Common myeloid progenitor, CD34-positive (primary cell): ENCODE data around the gene MICAL3.

Experiments
- CTCF ChIA-PET: fragments of 350-600 bp; sonication (Branson Sonifier 250); formaldehyde crosslinking; loops from one replicate; lab custom pipeline; 2021; ENCODE audit warnings: antibody characterized with exemption; lab: Charles Lee
- POLR2A ChIA-PET: fragments of 350-600 bp; sonication (Branson Sonifier 250); formaldehyde crosslinking; loops from one replicate; lab custom pipeline; 2021; ENCODE audit warnings: antibody characterized with exemption; lab: Charles Lee
- DNase-seq, 3 donors: peaks; one replicate each; pipeline versions ENCODE4 v3.0.0 to v3.0.0-alpha.2; 2013
- H3K27ac ChIP-seq, 2 experiments: 1 replicate in 1 of 2; 2 replicates in 1 of 2; pipeline ENCODE4 v1.7.0; 2013; ENCODE audit warnings: inconsistent platforms in 2 of 2, low read length in 2 of 2, mild to moderate bottlenecking in 2 of 2, low read depth in 1 of 2, moderate library complexity in 1 of 2; ENCODE audit not compliant: severe bottlenecking in 2 of 2, insufficient read depth in 1 of 2, poor library complexity in 1 of 2
- H3K27me3 ChIP-seq, 5 experiments: replicated peaks in 2 of 5; 1 replicate in 3 of 5; 2 replicates in 2 of 5; pipeline versions ENCODE4 v1.6.1 to v1.7.0; 2013; ENCODE audit warnings: low read length in 4 of 5, mild to moderate bottlenecking in 2 of 5, moderate library complexity in 2 of 5, inconsistent platforms in 1 of 5; ENCODE audit not compliant: insufficient read depth in 5 of 5, control insufficient read depth in 4 of 5
- H3K36me3 ChIP-seq, 4 experiments: 1 replicate in 2 of 4; 2 replicates in 2 of 4; pipeline versions ENCODE4 v1.6.1 to v1.7.0; 2013; ENCODE audit warnings: low read length in 3 of 4, control low read depth in 1 of 4, mild to moderate bottlenecking in 1 of 4; ENCODE audit not compliant: control insufficient read depth in 4 of 4, insufficient read depth in 4 of 4
- H3K4me1 ChIP-seq, 4 experiments: 1 replicate in 3 of 4; 2 replicates in 1 of 4; pipeline versions ENCODE4 v1.6.1 to v1.7.1; 2013; ENCODE audit warnings: low read length in 3 of 4, mild to moderate bottlenecking in 3 of 4, control low read depth in 1 of 4, inconsistent platforms in 1 of 4, moderate library complexity in 1 of 4; ENCODE audit not compliant: control insufficient read depth in 4 of 4, insufficient read depth in 4 of 4; ENCODE audit errors: control extremely low read depth in 1 of 4
- H3K4me3 ChIP-seq, 7 experiments: 1 replicate in 4 of 7; 2 replicates in 3 of 7; pipeline versions ENCODE4 v1.5.1 to v1.7.0; 2013; ENCODE audit warnings: mild to moderate bottlenecking in 7 of 7, low read length in 6 of 7, moderate library complexity in 6 of 7, inconsistent platforms in 2 of 7, low read depth in 2 of 7, control low read depth in 1 of 7; ENCODE audit not compliant: insufficient read depth in 4 of 7, control insufficient read depth in 1 of 7; ENCODE audit errors: extremely low read depth in 1 of 7
- H3K9me3 ChIP-seq, 5 experiments: 1 replicate in 4 of 5; 2 replicates in 1 of 5; pipeline versions ENCODE4 v1.6.1 to v1.7.1; 2013; ENCODE audit warnings: low read length in 4 of 5, mild to moderate bottlenecking in 2 of 5, inconsistent platforms in 1 of 5, low read depth in 1 of 5, moderate library complexity in 1 of 5; ENCODE audit not compliant: control insufficient read depth in 4 of 5, insufficient read depth in 2 of 5; ENCODE audit errors: control extremely low read depth in 1 of 5
- WGBS: methylation state at CpG from one replicate; pipeline ENCODE4 v1.1.5; 2013; ENCODE audit not compliant: insufficient coverage; 5-methylcytosine and 5-hydroxymethylcytosine counted together

MICAL3 gene

GRCh38 chr22:17950651-17951214 lies 73.6 kb downstream of the MICAL3 start:
- WGBS, result 95% methylated on average over 6 of the region's 10 CpGs
- CTCF ChIA-PET, result no interaction called here
- Histone ChIP-seq H3K27me3 (no peaks in the 10 kb centered on the region), H3K4me3 (no peak overlapping the region), H3K9me3 (no peaks in the 10 kb centered on the region), H3K36me3 (no peaks in the 10 kb centered on the region), H3K27ac (no peak overlapping the region), H3K4me1 (peaks cover 0 to 5% (median 2%) of the 10 kb centered on the region in 4 experiments)
- POLR2A ChIA-PET, result no interaction called here
- no peak for DNase-seq

- Histone ChIP-seq H3K36me3 (no peaks in the 10 kb centered on the region), H3K4me3 (no peak overlapping the region), H3K27me3 (no peaks in the 10 kb centered on the region), H3K27ac (no peak overlapping the region), H3K4me1 (peaks cover 0 to 5% (median 2%) of the 10 kb centered on the region in 4 experiments), H3K9me3 (no peaks in the 10 kb centered on the region)
- WGBS, result 97% methylated on average over 12 of the region's 14 CpGs
- ChIA-PET CTCF (no interaction called here), POLR2A (no interaction called here)
- no peak for DNase-seq
Observed at GRCh38 chr22:17949642-17950473, 74.5 kb downstream of the MICAL3 start.

- Histone ChIP-seq H3K36me3 (no peaks in the 10 kb centered on the region), H3K4me3 (no peak overlapping the region), H3K27ac (no peak overlapping the region), H3K27me3 (no peaks in the 10 kb centered on the region), H3K9me3 (no peaks in the 10 kb centered on the region), H3K4me1 (peaks cover 0 to 5% (median 2%) of the 10 kb centered on the region in 4 experiments)
- no peak for DNase-seq
- POLR2A ChIA-PET, result no interaction called here
- CTCF ChIA-PET, result no interaction called here
- 98% methylated on average over 4 of the region's 9 CpGs for WGBS
Observed at GRCh38 chr22:17948101-17948500, 76.3 kb downstream of the MICAL3 start.

DNA sequence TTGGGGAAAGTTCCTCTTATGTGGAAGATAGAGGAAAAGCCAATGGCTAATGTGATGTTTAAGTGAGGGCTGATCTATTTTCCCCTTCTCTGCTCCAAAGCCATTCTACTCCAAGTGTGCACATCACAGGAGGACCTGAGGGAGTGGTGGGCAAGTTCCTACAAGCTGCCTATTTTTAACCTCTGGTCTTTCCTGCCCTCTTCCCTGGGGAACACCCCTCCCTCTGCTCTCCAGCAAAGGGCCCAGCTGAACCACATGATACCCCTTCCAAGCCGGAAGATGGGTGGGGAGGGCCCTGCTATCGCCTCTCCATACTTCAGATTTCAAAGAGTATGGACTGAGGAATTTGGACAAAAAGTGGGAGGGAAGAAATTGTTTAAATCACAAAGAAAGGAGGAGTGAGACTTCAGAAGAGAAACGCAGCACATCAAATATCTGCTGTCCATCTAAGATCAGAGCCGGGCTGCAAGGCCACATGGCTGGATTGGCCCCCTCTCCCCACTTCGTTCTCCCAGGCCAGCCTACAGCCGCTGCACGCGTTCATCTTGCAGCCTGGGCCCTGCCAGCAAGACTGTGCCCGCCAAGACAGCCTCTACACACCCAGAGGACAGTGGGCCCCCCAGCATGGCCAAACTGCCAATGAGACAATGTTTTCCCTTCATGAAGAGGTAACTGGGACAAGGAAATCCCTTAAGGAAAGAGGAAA lies 77.5 kb downstream of the MICAL3 start:
- peaks cover 0 to 5% (median 2%) of the 10 kb centered on the region in 4 experiments for H3K4me1 ChIP-seq
- ChIA-PET POLR2A (no interaction called here), CTCF (no interaction called here)
- H3K9me3 ChIP-seq, result no peaks in the 10 kb centered on the region
- no peak overlapping the region for H3K27ac ChIP-seq
- no peak for DNase-seq
- no peaks in the 10 kb centered on the region for H3K27me3 ChIP-seq
- 82% methylated on average over 7 of the region's 9 CpGs for WGBS
- no peaks in the 10 kb centered on the region for H3K36me3 ChIP-seq
- H3K4me3 ChIP-seq, result no peak overlapping the region

DNA sequence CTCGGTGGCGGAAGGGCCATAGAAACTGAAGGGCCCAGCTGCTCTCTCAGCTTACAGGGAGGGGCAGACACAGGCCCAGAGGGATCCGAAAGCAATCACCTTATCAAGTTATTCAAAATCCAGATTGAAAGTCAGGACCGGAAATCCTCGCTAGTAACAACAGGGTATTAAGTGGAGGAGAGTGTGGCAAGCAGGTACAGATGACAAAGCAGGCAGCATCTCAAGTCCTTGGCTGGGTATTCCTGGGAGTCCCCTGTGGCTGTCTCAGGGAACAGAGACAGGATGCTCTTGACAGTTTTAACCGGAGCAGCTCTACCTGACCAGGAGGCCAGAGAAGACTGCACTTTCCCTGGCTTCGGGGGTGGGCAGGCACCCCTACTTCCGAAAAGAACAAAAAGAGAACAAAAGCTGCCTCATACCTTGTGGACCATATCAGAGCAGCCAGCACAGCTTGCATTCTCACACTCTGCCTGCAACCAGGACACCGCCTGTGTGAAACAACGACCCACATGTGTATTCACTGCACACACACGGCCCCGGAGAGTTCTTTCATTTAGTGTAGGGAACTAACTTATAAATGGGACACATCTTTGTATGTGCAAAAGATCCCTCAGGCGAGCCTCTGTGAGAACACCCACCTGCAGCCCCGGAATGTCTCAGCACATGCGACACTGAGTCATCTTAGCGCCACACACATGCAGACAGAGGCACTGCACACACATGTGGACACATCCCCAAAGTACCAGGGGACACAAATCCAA lies 78.3 kb downstream of the MICAL3 start:
- WGBS, result 95% methylated on average over 11 of the region's 16 CpGs
- POLR2A ChIA-PET, result no interaction called here

GRCh38 chr22:17945156-17945887 lies 79.0 kb downstream of the MICAL3 start:
- Histone ChIP-seq H3K4me3 (no peak overlapping the region), H3K4me1 (peaks cover 0 to 4% (median 0%) of the 10 kb centered on the region in 4 experiments), H3K9me3 (no peaks in the 10 kb centered on the region), H3K36me3 (no peaks in the 10 kb centered on the region), H3K27ac (no peak overlapping the region), H3K27me3 (no peaks in the 10 kb centered on the region)
- WGBS, result 92% methylated on average over 12 of the region's 15 CpGs
- CTCF ChIA-PET, result no interaction called here
- POLR2A ChIA-PET, result no interaction called here
- DNase-seq, result no peak

More for the DNA sequence above, 78.3 kb downstream of the MICAL3 start:
- H3K4me3 ChIP-seq, result no peak overlapping the region
- no peaks in the 10 kb centered on the region for H3K27me3 ChIP-seq
- no peaks in the 10 kb centered on the region for H3K36me3 ChIP-seq
- peaks cover 0 to 4% (median 1%) of the 10 kb centered on the region in 4 experiments for H3K4me1 ChIP-seq
- CTCF ChIA-PET, result no interaction called here
- H3K27ac ChIP-seq, result no peak overlapping the region
- H3K9me3 ChIP-seq, result no peaks in the 10 kb centered on the region
- no peak for DNase-seq
